NT2/D1 (cell line): ENCODE measurements around the gene CAMK2A.

ENCODE experiments used
- SUZ12 ChIP-seq: IDR thresholded peaks from 2 replicates; pipeline ENCODE4 v1.6.1; 2011; ENCODE audit not compliant: insufficient read length, insufficient read depth; ENCODE audit errors: extremely low read depth
- YY1 ChIP-seq: IDR thresholded peaks from 2 replicates; pipeline ENCODE4 v1.6.1; 2011; ENCODE audit not compliant: insufficient read length, insufficient read depth
- ZNF274 ChIP-seq: IDR thresholded peaks from 2 replicates; pipeline ENCODE4 v1.6.1; 2011; ENCODE audit warnings: mild to moderate bottlenecking, low read depth, low read length

DNA sequence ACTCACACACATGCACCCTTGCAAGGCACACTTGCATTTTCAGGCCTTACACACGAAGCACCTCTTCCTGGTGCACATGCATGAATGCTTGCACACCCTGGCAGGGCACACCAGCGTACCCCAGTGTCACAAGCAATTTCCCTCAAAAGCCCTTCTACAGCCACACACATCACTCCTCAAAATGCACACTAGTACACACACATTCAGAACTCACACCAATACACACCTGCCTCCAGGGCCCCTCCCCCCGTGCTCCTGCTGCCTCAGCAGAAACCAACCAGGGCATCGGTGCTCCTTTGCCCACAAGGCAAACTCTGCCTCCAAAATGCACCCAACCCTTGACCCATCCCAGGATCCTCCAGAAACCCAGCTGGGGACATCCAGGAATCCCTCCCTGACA, 1.2 kb downstream of the CAMK2A start:
- no peak for TF ChIP-seq YY1
- TF ChIP-seq SUZ12: no peak
- TF ChIP-seq ZNF274: no peak
